ENCODE results near the gene RAB40C. TPM values are rescaled to one million over a fixed set of nuclear protein-coding genes. Genes with fewer than 3 reads are reported as not detected.

Gene RAB40C
- total and polyA plus RNA-seq, 2 donors (not counting 1 experiment from before 2014, with no cell fraction given), result 3.2 to 11.6 TPM

DNA sequence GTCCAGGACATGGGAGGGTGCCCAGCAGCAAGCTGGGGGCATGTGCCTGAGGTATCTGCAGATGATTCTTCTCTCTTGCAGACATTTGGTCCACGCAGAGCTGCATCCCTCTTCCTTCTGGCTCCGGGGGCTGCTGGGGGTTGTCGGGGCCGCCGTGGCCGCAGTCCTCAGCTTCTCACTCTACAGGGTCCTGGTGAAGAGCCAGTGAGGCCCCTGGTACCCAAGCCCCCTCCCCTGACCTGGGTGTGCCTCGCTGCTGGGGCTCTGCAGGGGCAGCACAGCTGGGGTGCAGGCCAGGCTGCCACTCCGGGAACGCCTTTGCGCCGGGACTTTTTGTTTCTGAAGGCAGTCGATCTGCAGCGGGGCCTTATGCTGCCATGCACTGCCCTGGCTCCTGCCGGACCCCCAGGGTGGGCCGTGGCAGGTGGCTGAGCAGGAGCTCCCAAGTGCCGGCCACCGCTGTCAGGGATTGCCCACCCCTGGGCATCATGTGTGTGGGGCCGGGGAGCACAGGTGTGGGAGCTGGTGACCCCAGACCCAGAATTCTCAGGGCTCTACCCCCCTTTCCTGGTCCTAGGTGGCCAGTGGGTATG, 83.6 kb downstream of the RAB40C start:
- Histone ChIP-seq H3K27me3 (ENCODE audit: control insufficient read depth, insufficient read depth, low read length) (no peaks in the 10 kb centered on the region), H3K9me3 (ENCODE audit: control insufficient read depth, insufficient read depth, low read depth, low read length) (no peaks in the 10 kb centered on the region), H3K4me2 (ENCODE audit: extremely low read depth, insufficient read depth, low read length) (no peak overlapping the region), H3K4me1 (ENCODE audit: control insufficient read depth, extremely low read depth, insufficient read depth, low read length) (peaks cover 11% of the 10 kb centered on the region), H3K27ac (ENCODE audit: insufficient read depth, low read length) (no peak overlapping the region), H3K36me3 (ENCODE audit: control insufficient read depth, insufficient read depth, low read length) (peaks cover 37% of the 10 kb centered on the region), H3K79me2 (ENCODE audit: control insufficient read depth, insufficient read depth, low read length) (peaks cover 18% of the 10 kb centered on the region), H3K9ac (ENCODE audit: insufficient read depth, low read length) (no peak overlapping the region), H4K20me1 (ENCODE audit: control insufficient read depth, extremely low read depth, insufficient read depth, low read length) (no peaks in the 10 kb centered on the region), H2AFZ (ENCODE audit: low read length) (no peak overlapping the region), H3K4me3 (replicated peaks in 1 of 4; ENCODE audit: control extremely low read depth in 1 of 4, insufficient read depth in 1 of 4, low read depth in 3 of 4, low read length in 4 of 4) (no peak overlapping the region)
- TF ChIP-seq CTCF (conservative IDR thresholded peaks at IDR 0.05 in 1 of 2, IDR thresholded peaks at IDR 0.05 in 1 of 2; ENCODE audit: low read depth in 1 of 2, low read length in 2 of 2) (no peak), EZH2 (IDR thresholded peaks at IDR 0.05; ENCODE audit: low read length, missing control alignments) (no peak)
- DNase-seq (ENCODE audit: low read depth in 2 of 2), result no peak

- Histone ChIP-seq H3K4me2 (ENCODE audit: extremely low read depth, insufficient read depth, low read length) (no peak overlapping the region), H2AFZ (ENCODE audit: low read length) (no peak overlapping the region), H3K27ac (ENCODE audit: insufficient read depth, low read length) (no peak overlapping the region), H3K4me1 (ENCODE audit: control insufficient read depth, extremely low read depth, insufficient read depth, low read length) (peaks cover 6% of the 10 kb centered on the region), H3K9me3 (ENCODE audit: control insufficient read depth, insufficient read depth, low read depth, low read length) (no peaks in the 10 kb centered on the region), H3K79me2 (ENCODE audit: control insufficient read depth, insufficient read depth, low read length) (peaks cover 9% of the 10 kb centered on the region), H3K36me3 (ENCODE audit: control insufficient read depth, insufficient read depth, low read length) (peaks cover 35% of the 10 kb centered on the region), H3K27me3 (ENCODE audit: control insufficient read depth, insufficient read depth, low read length) (no peaks in the 10 kb centered on the region), H3K9ac (ENCODE audit: insufficient read depth, low read length) (no peak overlapping the region), H4K20me1 (ENCODE audit: control insufficient read depth, extremely low read depth, insufficient read depth, low read length) (no peaks in the 10 kb centered on the region), H3K4me3 (replicated peaks in 1 of 4; ENCODE audit: control extremely low read depth in 1 of 4, insufficient read depth in 1 of 4, low read depth in 3 of 4, low read length in 4 of 4) (no peak overlapping the region)
- no peak for TF ChIP-seq CTCF (conservative IDR thresholded peaks at IDR 0.05 in 1 of 2, IDR thresholded peaks at IDR 0.05 in 1 of 2; ENCODE audit: low read depth in 1 of 2, low read length in 2 of 2)
- no peak for DNase-seq (ENCODE audit: low read depth in 2 of 2)
Observed at GRCh38 chr16:674214-674881, 84.5 kb downstream of the RAB40C start.

DNA sequence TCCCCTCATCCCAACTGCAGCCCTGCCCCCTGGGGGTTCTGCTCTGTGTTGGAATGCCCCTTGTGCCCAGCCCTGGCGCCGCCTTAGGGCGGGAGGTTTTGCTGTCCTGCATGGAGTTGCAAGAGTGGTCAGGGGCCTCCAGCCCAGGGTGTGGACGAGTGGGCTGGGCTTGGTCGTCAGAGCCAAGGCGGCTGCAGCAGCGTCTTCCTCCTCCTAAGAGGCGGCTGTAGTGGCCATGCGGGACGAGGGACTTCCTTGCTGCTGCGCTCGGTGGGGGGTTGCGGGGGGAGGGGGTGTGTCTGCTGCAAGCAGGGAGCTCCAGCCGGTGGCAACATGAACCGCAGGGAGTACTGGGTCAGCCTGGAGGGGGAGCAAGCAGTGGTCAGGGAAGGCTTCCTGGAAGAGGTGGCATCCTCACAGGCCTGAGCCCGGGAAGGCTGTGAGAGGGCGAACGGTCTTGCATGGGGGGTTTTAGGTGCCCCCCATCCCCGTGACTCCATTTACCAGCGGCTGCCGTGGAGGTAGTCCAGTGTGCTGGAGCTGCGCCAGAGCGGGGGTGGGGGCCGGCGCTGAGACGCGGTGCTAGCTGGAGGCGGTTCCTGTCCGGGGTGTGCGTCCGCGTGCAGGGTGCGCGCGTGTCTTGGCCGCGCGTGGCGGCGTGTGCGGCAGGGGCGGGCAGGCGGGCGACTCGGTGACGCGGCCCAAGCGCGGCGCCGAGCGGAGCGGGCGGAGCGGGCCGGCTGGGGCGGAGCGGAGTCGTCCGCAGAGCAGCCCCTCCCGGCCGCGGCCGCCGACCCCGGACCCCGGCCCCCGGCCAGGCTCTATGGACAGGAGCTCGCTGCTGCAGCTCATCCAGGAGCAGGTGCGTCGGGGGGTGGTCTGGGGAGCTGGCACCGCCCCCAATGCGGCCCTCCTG, 85.4 kb downstream of the RAB40C start, which contains the start of gene RHBDL1:
TSS of gene RHBDL1 (plus strand) at position 704 of the 916 bp plus-strand sequence. CDS start at position 824, 120 bp downstream.
- Histone ChIP-seq H3K27ac (ENCODE audit: insufficient read depth, low read length) (no peak within 1 kb of the TSS), H3K79me2 (ENCODE audit: control insufficient read depth, insufficient read depth, low read length) (peaks cover 2% of the 10 kb centered on the region), H3K9ac (ENCODE audit: insufficient read depth, low read length) (no peak within 1 kb of the TSS), H3K36me3 (ENCODE audit: control insufficient read depth, insufficient read depth, low read length) (peaks cover 27% of the 10 kb centered on the region), H4K20me1 (ENCODE audit: control insufficient read depth, extremely low read depth, insufficient read depth, low read length) (no peaks in the 10 kb centered on the region), H3K9me3 (ENCODE audit: control insufficient read depth, insufficient read depth, low read depth, low read length) (no peaks in the 10 kb centered on the region), H3K4me3 (replicated peaks in 1 of 4; ENCODE audit: control extremely low read depth in 1 of 4, insufficient read depth in 1 of 4, low read depth in 3 of 4, low read length in 4 of 4) (peak within 1 kb of the TSS; percentile 20 to 57 (median 23)), H2AFZ (ENCODE audit: low read length) (no peak within 1 kb of the TSS), H3K4me1 (ENCODE audit: control insufficient read depth, extremely low read depth, insufficient read depth, low read length) (peaks cover 5% of the 10 kb centered on the region), H3K4me2 (ENCODE audit: extremely low read depth, insufficient read depth, low read length) (peak within 1 kb of the TSS; percentile 71), H3K27me3 (ENCODE audit: control insufficient read depth, insufficient read depth, low read length) (no peaks in the 10 kb centered on the region)
- peak; percentile 51 to 52 for DNase-seq (ENCODE audit: low read depth in 2 of 2)
- no peak for TF ChIP-seq CTCF (conservative IDR thresholded peaks at IDR 0.05 in 1 of 2, IDR thresholded peaks at IDR 0.05 in 1 of 2; ENCODE audit: low read depth in 1 of 2, low read length in 2 of 2)
- TF ChIP-seq EZH2 (IDR thresholded peaks at IDR 0.05; ENCODE audit: low read length, missing control alignments), result no peak

Measured in fibroblast of lung (primary cell).